NCI-H1930 (cell line): ENCODE results near the gene HNRNPUL1.

Source experiments
- DNase-seq, 2 experiments: peaks; one replicate each; lab custom pipeline; 2025; lab: John Stamatoyannopoulos, UW

HNRNPUL1 gene

DNA sequence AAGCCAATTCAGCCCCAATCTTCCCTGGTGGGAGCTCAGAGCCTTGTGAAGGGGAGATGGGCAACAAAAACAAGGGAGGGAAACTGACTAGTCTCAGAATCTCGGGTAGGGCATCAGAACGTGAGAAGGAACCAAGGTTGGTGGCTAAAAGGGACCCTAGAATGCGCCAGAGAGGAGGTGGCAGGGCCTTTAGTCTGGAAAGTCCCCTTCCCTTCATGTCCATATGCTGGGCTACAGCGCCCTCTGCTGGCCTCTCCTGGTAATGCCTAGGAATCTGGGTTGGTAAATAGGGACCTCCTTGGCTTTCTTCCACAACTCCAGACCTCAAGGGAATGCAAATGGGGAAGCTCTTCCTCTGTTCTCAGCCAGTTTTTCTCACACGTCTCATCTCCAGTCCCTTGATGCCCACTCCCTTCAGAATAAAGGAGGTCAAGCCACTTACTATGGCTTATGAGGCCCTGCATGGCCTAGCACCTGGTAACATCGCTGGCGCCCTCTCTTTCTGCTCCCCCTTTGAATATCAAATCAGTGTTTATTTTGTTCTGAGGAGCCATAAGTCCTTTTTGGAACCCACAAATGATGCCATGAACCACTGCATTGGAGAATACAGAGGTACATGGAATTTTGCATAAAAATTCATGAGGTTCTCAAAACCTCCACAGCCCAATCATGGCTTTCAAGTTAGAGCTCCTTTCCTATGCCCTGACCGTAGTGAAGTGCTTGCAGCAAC, 44.4 kb downstream of the HNRNPUL1 start:
- peak; percentile 76 to 93 for DNase-seq

DNA sequence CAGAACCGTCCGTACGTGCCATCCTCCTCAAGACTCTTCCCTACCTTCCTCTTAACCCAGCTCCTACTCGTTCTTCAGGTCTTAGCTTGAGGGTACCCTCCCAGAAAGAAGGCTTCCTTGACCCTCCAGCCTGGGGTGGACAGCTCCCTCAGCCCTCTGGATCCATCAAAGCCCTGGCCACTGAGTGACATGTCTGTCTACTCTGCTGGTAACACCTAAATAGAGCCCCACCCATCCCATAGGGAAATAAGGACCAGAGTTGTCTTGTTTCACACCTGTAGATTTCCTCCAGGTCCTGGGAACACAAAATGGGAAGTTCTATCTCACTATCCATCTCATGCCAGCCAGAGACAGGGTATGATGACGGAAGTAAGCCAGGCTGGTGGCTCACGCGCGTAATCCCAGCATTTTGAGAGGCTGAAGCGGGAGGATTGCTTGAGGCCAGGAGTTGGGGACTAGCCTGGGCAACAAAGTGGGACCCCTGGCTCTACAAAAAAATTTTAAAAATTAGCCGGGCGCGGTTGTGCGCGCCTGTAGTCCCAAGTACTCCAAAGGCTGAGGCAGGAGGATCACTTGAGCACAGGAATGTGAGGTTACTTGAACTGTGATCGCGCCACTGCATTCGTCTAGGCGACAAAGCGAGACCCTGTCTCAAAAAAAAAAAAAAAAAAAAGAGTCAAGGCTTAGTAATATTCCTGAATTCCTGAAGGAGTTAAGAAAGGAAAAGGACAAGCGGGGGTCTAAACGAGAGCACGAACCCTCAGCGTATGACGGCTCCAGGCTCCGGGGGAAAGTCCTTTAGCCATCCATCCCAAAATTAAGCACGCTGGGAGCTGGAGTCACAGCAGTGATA, 45.2 kb downstream of the HNRNPUL1 start:
- DNase-seq = no peak

DNA sequence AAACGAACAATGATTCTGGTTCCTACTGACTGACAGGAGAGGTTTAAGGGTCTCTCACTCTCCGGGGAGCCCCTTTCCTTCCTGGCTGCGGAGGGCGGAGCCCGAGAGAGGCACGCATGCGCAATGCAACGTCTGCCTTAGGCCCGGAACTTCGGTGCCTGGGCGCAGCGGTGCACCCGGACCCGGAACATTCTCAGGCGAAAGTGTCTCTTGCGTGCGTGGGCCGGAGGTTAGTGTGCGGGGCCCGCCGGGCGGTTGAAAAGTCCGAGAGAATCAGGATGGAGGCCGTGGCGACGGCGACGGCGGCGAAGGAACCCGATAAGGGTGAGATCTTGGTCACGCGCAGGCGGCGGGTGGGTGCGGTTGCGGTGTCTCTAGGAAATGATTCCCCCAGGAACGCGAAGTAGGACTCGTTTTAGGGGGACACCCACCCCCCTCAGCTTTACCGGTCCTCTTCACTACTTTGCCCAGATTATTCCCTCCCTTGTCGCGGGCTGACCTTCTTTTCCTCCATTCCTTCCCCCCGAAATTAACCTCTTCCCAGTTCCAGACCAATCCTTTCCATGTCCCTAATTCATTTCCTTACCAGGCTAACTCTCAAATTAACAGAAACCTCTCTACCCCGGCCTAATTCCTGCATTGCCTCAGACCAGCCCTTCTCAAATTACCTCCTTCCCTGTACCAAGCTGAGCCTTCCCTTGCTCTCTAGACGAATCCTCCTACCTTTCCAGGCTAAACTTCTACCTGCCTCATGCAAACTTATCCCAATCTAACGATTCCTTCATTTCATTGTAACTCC, 46.1 kb downstream of the HNRNPUL1 start, which contains the start of gene CCDC97:
CCDC97 (plus strand) TSS at position 140 of the 799 bp plus-strand sequence; CDS start at position 279, 139 bp downstream.
- DNase-seq = peak; percentile 67 to 91

DNA sequence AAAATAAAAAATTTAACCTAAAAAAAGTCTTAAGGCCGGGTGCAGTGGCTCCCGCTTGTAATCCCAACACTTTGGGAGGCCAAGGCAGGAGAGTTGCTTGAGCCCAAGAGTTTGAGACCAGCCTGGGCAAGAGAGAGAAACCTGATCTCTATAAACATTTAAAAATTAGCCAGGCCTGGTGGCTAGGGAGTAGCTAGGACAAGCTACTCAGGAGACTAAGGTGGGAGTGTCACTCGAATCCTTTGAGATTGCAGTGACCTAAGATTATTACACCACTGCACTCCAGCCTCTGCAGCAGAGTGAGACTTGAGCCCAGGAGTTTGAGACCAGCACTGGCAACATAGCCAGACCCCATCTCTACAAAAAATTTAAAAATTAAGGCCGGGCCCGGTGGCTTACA, 46.9 kb downstream of the HNRNPUL1 start:
- DNase-seq = no peak

DNA sequence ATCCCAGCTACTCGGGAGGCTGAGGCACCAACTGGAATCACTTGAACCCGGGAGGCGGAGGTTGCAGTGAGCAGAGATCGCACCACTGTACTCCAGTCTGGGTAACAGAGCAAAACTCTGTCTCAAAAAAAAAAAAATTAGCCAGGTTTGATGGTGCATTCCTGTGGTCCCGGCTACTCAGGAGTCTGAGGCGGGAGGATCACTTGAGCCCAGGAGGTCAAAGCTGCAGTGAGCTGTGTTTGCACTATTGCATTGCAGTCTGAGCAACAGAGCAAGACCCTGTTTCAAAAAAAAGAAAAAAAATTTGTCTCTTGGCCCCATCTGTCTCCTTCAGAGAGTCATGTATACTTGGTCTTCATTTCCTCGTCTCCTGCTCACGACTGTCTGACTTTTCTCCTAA, 47.4 kb downstream of the HNRNPUL1 start:
- no peak for DNase-seq

DNA sequence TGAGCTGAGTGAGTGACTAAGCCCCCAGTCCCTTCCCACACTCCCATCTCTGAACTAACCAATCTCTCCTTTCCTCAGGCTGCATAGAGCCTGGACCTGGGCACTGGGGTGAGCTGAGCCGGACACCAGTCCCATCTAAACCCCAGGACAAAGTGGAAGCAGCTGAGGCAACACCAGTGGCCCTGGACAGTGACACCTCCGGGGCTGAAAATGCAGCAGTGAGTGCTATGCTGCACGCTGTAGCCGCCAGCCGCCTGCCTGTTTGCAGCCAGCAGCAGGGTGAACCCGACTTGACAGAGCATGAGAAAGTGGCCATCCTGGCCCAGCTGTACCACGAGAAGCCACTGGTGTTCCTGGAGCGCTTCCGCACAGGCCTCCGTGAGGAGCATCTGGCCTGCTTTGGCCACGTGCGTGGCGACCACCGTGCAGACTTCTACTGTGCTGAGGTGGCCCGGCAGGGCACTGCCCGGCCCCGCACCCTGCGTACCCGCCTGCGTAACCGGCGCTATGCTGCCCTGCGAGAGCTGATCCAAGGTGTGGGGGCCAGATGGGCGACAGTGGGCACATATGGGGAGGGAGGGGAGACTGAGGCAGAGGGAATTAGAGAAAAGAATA, 52.2 kb downstream of the HNRNPUL1 start:
- DNase-seq = no peak

DNA sequence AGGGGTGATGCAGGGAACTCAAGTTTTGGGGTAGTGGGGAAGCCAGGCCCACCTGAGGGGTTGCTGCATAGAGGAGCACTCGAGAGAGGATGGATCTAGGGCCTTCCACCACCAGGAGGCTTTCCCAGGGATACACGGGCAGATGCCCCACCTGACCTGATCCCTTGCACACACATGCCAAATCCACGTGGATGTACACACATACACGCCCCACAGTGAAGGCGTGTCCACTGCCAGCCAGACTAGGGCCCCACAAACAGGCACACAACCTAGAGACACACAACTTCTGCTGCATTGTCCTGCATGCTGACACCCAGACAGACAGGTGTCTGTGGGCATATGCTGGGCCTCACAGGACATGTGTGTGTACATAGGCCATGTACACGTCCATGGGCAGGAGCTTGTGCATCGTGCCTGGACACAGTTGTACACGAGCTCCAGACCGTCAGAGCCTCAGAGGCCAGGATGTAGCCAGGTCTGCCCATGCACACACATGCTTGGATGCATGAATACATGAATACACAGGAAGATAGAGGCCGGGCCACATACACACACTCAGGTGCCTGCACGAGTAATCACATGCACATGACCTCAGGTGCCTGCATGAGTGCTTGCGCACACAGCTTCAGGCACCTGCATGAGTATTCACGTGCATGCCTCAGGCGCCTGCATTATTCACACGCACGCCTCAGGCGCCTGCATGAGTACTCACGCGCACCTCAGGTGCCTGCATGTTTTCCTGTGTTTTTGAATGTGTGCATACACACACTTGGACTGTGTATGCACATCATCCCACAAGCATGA, 54.7 kb downstream of the HNRNPUL1 start:
- no peak for DNase-seq

DNA sequence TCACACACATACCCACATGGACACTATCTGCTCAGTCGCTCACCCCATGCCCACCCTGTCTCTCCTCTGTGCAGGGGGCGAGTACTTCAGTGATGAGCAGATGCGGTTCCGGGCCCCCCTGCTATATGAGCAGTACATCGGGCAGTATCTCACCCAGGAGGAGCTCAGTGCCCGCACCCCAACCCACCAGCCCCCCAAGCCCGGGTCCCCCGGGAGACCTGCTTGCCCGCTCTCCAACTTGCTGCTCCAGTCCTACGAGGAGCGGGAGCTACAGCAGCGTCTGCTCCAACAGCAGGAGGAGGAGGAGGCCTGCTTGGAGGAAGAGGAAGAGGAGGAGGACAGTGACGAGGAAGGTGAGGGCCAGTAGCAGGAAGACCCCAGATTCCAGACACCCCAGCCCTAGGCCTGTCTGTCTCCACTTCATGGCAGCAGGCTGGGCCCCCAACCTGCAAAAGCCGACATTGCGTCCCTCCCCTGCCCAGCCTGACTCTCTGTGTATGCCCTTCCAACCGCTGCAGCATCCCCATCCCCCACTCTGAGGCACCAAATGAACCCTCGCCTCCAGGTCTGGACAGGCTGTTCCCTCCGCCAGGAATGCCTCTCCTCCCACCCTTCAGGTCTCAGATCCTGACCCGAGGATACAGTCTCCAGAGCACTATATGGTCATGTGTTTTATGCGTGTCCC, 55.5 kb downstream of the HNRNPUL1 start:
- no peak for DNase-seq

DNA sequence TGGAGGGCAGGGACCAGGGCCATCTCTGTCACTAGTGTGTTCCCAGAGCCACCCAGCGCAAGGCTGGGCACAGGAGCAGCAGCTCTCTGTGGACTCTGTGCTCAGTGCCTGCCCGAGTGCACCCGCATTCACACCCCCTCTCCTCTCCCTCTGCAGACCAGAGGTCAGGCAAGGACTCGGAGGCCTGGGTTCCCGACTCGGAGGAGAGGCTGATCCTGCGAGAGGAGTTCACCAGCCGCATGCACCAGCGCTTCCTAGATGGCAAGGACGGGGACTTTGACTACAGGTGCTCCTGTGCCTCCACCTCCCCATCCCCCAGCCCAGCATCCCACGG, 56.0 kb downstream of the HNRNPUL1 start:
- DNase-seq = no peak

DNA sequence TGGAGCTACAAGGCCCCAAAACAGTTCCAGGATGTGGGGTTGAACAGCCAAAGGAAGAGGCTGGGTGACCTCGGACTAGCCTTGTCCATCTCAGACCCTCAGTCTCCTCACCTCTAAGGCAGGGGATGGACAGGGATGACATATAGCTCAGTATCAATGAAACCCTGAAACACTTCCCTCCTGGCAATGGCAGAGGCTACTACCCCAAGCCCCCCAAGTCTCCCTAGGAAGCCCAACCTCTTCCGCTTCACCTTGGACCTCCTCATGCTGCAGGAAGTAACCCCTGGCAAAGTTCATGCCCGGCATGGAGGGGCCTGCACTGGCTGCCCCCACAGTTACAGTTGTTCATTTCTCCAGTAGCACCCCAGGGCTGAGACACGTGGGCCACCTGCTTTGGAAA, 56.4 kb downstream of the HNRNPUL1 start:
- no peak for DNase-seq

DNA sequence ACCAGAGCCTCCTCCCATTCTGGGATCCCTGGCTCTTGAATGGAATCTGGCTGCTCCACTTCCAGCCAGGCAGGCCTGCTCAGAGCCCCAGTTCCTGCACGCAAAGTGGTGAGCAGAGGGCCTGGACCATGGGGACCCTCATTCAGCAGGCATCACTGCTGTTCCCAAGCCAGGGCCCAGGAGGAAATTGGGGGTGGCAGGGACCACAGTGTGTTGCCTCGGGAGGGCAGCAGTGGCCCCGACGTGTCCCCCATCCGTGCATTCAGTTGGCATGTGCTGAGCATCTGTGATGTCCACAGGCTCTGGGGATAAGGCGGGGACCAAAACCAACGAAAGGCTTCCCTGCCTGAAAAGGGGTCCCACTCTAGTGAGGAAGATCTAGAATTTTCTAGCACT, 57.0 kb downstream of the HNRNPUL1 start:
- DNase-seq = no peak

DNA sequence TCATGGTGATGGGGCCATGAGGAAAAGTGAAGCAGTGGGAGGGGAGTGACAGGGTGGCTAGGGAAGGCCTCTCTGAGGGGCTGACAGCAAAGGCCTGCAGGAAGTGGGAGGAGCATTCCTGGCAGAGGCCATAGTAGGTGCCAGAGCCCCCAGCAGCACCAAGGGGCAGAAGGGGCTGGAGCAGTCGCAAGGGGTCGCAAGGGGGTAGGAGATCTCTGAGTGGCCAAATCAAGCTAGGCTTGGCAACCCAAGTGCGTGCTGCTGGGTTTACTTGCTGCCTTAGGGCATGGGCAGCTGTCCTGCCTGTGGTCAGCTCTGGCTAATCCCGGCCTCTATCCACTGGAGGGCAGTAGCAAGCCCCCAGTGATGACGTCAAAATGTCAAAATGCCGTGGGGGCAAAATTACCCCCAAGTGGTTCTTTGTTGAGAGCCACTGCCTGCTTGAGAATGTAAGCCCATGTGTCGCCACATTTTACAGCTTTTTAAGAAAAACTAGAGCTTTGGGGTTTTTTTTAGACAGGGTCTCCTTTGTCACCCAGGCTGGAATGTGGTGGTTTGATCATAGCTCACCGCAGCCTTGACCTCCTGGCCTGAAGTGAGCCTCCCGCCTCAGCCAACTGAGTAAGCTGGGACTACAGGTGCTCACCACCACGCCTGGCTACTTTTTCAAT, 57.6 kb downstream of the HNRNPUL1 start:
- no peak for DNase-seq

DNA sequence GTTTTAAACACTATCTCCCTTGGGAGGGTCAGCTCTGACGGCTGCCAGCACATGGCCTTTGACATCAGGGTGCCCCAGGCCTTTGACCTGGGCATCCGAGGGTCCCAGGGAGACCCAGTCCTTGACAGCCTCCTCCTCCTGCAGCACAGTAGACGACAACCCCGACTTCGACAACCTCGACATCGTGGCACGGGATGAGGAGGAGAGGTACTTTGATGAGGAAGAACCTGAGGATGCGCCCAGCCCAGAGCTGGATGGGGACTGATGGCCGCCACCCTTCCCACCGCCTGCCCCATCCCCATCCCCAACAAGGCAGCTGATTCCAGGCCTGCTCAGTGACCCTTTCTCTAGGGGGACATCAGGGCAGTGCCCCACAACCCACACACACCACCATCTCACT, 58.3 kb downstream of the HNRNPUL1 start:
- no peak for DNase-seq

DNA sequence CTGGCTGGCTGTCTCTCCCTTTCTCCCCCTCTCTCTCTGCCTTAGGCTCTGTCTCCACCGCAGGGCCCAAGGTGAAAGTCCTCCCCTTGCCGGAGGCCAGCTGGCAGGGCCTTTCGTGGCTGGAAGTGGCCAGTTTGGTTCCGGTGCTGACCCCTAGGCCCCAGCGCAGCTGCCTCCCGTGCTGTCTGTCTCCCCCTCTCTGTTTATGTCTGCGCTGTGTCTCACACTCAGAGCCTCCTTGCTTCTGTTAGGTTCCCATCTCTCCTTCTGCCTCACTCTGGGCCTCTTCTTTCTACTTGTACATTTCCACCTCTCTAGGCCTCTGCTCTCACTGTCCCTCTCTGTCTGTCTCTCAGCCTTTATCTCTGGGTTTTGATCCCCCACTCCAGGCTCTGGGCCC, 58.9 kb downstream of the HNRNPUL1 start:
- DNase-seq = no peak

DNA sequence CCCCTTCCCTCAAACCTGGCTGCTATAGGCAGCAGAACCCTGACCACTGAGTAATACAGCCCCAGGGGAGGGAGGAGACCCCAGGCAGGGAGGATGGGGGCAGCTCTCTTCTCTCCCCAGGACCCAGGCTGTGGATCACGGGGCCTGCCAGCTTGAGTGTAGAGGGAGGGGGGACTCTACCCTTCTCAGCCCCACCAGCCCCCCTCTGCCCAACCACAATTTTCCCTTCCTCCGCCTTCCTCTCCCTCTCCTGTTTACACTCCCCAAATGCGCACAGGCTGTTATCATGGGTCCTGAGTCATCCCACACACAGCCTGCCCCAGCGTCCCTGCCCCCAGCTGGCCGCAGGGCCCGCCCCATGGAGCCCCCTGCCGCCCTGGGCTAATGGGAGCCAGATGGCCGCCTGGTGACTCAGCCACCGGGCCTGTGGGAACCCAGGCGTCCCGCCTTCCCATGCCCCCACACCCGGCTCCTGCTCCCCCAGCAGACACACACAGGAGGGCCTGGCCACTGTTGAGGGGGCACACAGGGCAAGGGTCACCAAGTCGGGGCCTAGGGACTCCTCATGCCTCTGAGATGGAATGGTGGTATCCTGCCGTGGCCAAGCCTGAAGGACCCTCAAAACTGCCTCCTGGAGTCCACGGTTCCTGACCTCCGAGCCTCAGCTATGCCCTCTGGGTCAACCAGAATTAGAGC, 59.4 kb downstream of the HNRNPUL1 start:
- DNase-seq = no peak

DNA sequence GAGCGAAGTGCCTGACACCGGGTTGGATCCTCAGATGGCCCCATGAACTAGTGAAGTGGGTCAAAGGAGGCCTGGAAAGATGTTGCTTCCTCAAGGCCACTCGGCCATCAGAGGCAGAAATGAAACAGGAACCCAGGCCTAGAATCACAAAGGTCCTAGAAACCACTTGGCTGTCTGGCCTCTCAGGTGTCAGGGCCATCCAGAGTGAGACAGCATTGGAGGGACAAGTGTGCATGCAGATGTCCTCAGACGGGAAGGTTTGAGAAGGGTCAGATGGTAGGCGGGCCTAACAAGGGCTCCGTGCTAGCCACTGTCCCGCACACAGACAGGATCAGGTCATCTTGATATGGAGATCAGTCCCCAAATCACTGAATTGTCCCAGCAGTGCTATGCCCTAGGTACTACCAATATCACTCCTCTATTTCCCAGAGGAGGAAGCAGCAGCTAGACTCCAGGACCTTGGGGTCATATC, 60.1 kb downstream of the HNRNPUL1 start:
- DNase-seq = no peak

DNA sequence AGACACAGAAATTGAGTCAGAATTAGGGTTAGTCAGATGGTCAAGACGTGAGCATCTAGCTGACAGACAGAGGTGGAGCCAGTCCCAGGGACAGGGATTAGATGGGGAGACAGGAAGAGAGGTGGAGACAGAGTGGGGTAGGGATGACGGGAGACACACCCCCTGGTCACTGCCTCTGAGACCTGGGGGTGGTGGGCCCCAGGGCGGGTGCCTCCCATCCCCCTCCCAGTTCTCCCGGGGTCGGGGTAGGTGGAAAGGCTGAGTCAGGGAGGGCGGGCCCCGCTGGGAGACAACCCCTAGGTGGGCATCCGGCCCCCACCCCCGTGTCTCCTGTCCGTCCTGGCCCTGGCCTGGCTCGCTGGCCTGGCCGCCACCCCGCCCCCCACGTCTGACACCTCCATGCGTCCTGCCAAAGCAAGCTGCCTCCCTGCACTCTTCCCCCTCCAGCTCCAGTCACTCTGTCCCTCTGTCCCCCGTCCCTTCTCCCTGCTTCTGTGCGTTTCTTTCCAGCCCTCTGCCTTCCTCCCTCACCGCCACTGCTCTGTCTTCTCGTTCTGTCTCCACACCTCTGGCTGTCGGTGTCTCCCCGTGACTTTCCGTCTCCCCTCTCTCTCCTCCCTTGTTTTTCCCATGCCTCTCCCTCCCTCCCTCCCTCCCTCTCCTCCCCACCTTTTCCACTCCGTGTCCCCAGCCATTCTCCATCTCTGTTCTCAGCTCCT, 60.9 kb downstream of the HNRNPUL1 start:
- DNase-seq = no peak

DNA sequence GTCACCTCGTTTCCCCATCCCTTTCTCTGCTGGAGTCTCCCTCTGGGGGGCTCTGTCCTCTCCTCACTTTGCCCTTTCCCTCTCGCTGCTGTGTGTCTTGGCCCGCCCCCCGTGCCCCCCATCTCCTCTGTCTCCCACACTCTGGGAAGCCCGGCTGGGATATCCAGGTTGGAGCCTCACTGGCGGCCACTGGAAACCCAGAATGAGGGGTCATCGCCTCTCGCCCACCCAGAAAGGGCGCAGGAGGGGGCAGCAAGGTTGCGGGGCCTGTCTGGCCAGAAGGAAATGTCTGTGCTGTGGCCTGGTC, 61.4 kb downstream of the HNRNPUL1 start:
- no peak for DNase-seq
